HG02571 (cell line): ENCODE measurements around the gene AGBL1.

Experiments used
- ATAC-seq: cut with Tn5 transposase; IDR thresholded peaks from one replicate; pipeline ENCODE4 v1.9.1; 2021; ENCODE audit warnings: mild to moderate bottlenecking, moderate library complexity; ENCODE audit not compliant: unreplicated experiment

The AGBL1 gene

DNA sequence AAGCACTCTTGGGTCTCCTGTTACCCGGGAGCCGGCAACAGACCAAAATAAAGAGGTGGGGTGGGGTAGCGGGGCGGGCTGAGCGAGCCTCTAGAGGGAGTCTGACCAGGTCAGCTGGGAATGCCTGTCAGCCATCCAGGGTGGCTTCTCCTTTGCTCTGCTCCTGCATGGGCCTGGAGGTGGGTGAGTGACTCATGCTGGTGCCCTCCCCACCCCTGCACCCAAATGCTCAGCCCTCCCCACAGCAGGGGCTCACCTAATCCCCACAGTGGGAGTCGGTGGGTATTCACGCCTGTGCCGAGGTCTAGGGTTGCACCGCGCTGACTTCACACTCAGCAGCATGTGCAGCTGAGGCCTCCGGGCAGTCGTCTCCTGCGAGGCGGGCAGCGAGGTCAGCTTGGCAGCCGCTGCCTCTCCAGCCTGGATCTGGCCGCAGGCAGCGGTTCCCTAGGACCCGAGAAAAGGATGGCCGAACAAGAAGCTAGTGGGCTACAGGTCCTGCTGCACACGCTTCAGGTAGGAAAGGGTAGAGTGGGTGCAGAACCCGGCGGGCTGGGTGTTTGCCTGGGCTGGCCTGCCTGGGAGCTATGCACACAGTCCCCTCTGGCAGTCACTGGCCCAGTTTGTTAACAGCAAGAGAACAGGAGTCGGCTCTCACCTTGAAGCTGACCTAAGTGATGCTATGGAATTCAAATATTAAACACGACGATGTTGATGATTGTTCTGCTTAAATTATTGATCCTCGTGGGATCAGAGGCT, at the start of gene AGBL1:
Gene AGBL1, plus strand, starts transcription at position 364 of the 759 bp plus-strand sequence.
- no peak for ATAC-seq

DNA sequence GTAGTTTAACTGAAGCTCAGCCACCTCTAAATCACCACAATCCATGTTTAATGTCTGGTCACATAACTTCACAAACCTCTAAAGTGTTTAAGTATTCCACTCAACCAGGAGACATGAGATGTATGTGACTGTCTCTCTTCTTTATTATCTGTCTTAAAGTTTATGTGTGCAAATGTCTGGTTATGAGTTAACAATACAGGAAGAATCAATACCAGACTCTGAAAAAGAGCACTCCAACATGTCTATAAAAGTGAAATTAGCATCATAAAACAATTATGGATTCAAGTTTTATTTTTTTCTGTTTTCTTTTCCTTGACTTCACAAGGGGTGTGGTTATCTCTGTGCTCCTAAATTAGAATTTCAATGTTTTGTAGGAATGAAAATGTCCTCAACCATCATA, 44.8 kb upstream of the AGBL1 start:
- no peak for ATAC-seq

DNA sequence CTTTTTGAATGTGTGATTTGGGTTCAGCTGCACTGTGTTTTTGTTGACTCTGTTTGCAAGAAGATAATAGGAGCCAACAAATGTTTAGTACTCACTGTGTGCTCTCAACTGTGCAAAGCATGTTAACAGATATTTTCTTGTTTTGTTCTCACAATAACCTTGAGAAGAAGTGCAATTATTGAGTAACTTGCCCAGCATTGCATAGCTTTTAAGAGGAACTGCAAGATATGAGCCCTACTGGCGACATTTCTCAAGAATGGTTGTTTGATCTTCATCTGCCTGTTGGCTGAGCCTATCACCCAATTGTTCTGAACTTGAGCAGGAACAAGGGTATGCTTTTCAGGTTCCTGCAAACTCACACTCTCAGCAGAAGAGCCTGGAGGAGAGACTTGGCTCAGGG, 43.4 kb upstream of the AGBL1 start:
- ATAC-seq: no peak

DNA sequence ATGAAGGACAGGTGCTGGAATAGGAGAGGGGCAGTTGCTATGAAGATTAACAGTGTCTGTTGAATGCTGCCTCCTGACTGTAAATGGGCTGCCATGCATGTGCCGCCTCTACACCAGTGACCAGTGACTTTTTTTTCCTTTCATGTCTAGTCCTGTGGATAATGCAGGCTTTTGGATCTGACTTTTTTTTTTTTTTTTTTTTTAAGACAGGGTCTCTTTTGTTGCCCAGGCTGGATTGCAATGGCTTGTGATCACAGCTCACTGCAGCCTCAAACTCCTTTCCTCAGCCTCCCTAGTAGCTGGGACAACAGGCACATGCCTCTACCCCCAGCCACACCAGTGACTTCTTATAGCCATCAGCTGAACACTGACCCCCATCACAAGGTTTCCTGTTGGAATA, 41.2 kb upstream of the AGBL1 start:
- ATAC-seq: no peak

DNA sequence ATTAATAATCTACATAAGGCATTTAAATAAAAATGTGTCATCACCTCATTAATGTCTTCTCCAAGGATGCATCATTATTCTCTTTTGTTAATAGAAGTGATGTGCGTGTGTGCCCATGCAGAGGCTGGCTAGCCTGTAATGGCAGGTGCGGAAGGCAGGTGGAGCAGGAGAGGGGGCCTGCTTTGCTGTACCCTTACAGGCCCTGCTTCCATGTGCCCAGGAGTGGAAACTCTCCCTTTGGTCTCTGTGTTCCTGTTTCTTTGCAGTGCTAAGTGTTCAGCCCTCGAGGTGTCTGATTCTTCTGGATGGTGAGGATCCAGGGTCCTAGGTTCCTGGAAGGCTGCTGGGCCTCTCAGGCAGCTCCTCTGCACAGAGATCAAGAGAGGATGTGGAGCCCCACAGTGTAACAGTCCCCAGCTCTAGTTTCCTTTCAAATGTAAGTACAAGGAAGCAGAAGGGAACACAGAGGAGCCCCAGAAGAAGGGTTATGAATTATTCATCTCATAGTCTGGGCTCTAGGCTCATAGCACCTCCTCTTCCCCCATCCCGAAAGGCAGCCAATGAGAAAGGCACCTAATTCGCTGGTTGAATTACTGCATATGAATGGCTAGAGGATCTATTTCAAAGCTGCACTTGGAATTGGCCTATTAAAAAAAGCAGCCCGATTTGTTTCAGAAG, 39.2 kb upstream of the AGBL1 start:
- no peak for ATAC-seq

DNA sequence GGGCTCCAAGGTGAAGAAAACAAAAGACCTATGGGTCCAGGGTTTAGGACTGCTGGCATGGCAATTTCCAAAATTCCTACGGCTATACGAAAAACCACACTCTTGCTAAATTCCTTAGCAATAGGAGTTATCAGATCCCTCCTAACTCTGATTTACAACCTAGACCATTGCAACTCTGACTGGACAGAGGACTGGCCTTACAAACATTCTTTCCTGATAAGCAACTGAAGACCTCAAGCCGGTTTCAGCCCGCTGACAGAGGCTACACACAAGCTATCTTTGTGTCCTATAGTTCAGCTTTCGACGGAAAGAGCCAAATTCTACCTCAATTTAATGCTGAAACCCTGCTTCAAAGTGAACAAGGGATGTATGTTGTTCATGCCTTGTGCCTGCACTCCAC, 38.3 kb upstream of the AGBL1 start:
- no peak for ATAC-seq

DNA sequence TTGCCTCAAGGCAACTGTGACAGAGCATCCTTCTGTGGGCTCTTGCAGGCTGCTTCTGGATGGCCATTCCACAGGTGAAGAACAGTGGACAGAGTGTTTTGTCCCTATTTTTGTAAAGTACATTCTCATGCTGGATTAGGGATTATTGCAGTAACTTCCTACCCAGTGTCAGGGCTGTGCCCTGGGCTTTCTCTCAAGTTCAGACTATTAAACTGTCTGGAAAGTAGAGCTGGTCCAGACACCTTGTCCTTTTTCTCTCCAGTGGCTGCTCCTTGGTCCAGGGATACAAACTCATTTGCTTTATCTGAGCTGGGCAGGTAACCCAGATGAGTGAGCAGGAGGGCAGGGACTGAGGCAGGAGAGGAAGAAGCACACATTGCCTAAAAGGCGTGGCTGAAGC, 37.4 kb upstream of the AGBL1 start:
- ATAC-seq: no peak

DNA sequence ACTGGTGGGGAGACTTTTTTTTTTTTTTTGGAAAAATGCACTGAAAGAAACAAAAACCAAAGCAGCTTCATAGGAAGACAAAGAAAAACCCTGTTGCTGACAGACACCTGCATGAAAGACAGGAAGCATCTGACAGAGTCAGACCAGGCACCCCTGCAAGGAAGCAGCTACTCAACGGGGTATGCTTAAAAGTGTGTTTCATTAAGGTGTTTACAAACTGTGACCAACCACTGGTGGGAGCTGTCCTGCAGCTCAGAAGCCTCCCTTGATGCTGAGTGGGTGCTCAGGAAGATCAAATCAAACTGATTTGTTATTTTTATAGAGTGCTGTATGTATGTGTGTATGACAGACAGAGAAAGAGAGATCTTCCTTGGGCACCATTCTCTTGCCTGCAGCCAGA, 34.7 kb upstream of the AGBL1 start:
- no peak for ATAC-seq

DNA sequence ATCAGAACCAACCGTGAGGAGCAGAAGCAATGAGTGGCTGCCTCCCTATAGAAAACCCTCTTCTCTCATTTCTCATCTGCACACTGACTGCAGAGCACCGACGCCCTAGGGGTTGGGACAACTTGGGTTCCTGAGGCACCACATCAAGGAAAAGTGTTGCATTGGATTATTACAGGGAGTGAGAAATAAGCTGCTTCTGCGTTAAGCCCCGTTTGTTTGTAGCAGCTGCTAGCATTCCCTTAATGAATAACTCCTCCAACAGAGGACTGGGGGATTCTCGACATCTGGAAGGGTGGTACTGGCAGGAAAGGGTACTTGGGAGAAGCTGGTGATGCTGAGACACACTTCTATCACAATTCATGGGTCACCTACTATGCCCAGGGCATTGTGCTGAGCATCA, 25.3 kb upstream of the AGBL1 start:
- no peak for ATAC-seq

DNA sequence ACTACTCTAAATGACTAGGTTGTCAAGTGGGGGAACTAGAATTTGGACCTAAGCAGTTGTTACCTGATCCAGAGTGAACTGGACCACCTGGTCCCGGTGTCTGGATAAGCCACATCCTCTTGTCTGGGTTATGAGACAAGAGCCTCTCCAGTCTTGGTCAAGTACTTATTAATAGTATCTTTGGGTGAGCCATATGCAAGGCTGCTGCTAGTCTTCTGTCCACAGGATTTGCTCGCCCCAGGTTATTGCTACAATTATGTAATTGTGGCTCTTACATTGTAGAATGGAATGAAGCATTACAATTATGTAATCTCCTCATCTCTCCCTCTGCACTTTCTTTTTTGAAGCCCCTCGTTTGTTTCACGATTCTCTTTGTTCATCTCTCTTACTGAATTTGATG, 24.0 kb upstream of the AGBL1 start:
- no peak for ATAC-seq

DNA sequence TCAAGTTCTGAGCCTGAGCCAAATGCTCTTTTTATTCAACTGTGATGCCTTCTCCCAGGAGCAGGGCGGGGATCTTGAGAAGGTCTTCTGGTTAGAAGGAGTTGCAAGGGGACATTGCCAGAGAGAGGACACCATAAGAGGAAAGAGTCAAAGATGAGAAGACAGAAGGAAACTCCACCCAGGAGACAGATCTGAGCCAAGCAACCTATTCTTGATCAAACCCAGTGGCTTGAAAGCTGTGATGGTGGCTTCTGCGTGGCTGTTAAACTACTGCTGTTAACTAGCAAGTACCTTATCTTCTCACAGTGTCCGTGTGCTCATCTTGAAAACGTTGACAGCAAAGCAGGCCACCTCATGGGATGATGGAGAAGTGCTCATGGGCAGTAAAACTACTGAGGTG, 19.8 kb upstream of the AGBL1 start:
- ATAC-seq: no peak

DNA sequence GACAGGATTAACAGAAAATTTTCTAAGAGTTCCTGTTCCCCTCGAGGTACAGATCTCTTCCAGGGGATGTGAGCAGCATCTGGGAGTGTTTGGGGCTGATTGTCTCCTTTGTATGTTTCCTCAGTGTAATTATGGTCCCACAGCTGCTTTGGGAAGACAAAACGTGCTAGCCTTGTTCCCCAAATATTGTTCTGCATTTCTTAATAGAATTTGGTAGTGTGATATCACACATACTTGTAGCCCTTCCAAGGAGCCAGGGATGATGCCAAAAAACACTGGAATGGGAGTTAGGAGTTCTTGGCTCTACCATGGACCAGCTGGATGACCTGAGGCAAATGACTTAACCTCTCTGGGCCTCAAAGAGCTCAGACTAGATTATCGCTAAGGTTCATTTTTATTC, 19.0 kb upstream of the AGBL1 start:
- ATAC-seq: no peak

DNA sequence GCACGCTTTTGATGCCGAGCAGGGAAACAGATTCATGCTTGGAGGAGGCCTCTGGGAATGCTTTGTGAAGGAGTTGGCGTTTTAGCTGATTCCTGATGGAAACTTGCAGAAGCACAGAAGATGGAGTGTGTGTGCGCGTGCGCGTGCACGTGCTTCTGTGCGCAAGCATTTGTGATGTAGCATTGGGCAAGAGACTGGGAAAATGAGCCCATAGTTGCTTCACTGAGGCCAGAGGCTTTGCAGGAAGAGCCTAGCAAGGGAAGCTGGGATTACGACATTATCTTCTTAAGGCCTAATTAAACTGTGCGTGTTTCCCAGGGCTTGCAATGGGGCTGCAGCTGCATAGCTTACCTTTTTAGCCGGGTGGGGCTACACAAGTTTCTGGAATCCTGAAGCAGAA, 18.1 kb upstream of the AGBL1 start:
- no peak for ATAC-seq

DNA sequence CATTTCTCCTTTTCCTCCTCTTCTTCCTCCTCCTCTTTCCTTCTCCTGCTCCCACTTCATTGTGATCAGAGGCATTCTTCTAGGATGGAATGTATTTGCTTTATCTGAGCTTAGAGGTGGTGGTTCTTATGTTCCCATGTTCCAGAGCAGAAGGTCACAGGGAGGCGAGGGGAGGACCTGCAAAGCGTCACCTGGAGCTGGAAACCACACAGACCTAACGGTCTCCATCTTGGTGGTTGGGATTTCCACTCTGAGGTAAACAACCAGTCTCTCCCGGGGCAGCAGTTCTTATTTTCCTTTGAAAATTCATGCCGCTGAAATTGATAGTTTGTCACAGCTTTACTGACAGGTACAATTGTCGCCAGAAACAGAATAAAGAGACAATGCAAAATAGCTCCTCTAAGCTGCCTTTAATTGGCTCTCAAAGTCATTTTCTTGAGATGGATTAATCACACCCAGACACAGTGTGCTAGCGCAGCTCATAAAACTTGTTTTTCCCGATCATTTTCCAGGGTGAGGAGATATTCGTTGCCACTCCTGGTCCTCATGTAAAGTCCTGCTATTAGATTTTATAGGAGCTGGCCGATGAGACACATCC, 16.9 kb upstream of the AGBL1 start:
- no peak for ATAC-seq

DNA sequence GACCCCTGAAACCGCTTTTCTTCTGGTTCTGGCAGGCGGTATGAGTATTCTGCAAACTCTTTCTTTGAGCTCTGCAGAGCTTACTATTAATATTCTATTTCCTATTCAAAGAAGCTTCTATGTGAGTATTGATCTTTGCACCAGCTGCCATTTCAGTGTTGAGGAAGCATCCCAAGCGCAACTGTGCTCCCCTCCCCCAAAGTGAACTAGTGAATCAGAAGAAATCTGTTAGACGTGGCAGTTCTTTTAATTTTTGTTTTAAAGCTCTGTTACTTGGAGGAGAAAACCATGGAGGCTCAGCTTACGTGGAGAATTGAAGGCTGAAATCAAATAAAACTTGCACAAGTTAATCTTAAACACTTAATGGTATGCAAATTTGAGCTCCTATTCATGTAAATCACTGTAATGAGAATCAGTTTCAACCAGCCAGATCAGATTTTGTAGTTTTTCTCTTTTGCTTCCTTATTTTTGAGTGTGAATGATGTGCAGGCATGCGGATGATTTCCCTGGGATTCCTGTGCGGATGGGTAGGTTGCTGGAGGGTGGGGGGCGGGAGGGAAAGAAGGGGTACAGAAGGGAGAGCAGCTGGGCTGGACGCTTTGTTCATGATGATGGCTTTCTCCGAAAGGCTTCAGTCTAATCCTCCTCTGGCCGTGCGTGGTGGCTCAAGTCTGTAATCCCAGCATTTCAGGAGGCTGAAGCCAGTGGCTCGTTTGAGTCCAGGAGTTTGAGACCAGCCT, 16.1 kb upstream of the AGBL1 start:
- no peak for ATAC-seq

DNA sequence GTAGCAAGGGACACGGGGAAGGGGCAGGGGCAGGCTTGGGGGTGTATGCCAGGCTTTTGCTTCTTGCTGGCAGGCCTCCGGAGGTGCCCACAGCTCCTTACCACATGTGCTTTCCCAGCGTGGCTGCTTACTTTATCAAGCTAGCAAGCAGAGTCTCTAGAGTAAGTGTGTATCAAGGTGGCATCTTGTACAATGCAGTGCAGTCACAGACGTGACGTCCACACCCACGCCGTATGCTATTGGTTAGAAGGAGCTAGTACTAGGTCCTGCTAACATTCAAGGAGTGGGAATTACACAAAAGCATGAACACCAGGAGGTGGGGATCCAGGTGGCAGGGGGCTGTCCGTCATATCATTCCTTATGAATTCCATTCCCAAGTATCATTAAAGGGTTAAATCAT, 15.3 kb upstream of the AGBL1 start:
- no peak for ATAC-seq

DNA sequence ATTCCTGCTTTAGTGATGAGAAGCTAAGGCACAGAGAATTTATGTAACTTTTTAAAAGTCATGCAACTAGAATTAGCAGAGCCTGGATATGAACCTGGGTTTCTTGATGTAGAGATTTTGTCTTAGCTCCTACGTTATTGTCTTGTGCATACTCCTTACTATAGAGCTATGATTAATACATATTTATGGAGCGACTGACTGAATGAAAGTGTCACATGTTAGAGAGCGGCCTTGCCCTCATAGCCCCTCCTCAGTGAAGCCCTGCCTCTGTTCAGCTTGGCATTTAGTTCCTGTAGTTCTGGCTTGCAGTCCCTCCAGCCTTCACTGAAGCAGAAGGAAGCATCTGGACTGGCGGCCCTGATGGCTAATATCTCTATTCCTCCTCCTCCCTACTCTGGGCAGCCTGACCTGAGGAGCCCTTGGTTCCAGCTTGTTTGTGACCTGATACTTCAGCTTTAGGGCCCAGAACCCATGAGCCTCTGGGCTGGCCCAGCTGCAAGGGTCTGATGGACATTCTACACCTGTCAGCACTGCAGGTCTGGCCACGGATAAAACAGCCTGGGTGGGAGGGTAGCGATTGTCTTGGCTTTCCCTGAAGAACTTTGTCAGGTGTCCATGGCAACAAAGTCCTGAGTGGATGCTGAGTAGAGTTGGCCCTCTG, 13.4 kb upstream of the AGBL1 start:
- ATAC-seq: no peak

DNA sequence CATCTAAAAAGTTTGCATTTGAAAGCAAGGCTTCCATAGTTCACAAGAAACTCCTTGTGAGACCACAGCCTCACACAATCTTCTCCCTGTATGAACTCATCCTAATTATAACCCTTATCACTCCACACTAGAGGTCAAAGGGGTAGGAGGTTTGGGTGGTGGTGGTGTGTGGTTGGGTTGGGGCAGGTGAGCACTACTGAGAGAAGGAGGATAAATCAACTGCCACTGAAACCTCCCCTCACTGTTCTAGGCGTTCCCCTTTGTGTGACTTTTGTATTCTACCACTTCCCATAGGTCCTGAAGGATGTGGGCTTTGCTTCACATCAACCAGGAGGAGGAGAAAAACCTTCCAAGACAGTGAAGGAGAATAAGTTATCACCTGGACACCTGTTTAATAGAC, 6.4 kb upstream of the AGBL1 start:
- no peak for ATAC-seq

DNA sequence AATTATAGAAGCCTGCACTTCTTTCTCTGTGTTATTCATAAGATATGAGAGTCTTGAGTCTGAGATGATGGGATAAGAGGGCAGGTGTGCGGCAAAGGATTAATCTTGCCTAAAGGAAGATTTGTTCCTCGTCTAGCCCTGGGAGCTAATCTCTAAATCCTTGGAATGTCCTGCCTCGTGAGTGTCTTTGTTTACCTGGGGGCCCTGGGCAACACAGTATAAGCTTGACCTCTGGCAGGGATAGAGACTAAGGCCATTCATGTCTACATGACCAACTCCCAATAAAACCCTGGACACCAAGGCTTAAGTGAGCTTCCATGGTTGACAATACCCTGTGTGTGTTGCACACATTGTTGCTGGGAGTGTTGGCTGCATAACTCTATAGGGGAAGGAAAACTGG, 3.2 kb upstream of the AGBL1 start:
- ATAC-seq: no peak

DNA sequence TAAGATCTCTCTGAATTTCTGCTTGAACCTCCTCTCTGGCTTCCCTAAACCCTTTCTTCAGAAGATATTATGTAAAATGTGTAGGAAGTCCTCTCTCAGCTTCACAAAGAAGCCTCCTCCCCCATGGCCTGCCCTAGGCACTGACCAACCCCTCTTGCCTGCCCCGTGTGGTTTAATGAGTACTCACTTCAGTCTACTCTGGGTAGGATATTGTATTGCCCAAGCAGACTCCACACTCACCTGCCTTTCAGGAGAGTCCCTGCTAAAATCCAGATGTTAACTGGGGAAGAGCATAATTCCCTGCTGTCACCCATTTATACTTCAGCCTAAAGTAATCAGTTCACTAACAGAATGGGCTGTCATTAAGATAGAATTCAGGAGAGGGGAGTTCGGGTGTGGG, 2.6 kb upstream of the AGBL1 start:
- ATAC-seq: no peak

DNA sequence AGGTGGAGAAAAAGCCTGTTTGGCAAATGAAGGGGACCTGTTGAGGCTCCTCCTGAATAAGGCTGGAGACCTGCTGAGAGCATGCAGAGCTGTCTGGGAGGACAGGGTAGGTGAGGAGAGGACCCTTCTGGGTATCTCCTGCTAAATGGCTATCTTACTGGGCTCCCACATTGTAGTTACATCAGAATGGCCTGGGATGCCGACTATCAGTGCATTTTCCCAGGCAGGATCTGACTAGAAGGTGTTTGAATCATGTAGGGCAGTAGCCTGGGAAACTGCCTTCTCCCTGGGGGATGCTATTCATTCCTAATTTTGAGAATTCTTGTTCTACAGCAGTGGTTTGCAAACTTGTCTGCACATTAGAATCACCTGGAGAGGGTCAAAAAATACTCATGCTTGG, 631 bp downstream of the AGBL1 start:
- ATAC-seq: no peak
